Measurements from ENCODE around the gene GSX1. TPM values are rescaled to one million over a fixed set of nuclear protein-coding genes. Genes with fewer than 3 reads are reported as not detected.

GSX1 gene
- total RNA-seq, 1 donor from 2014 or later, result not detected

- DNase-seq (no peak), ATAC-seq (no peak)
- Histone ChIP-seq H3K27me3 (peaks cover 75% of the 10 kb centered on the region), H3K27ac (no peak overlapping the region), H3K36me3 (no peaks in the 10 kb centered on the region), H3K4me1 (no peaks in the 10 kb centered on the region), H3K4me3 (no peak overlapping the region), H3K9me3 (no peaks in the 10 kb centered on the region)
- intact Hi-C loops (cut with DNase I), result loop anchor here (10.0 kb wide), 3 partner anchors 152 to 448 kb away; no protein-coding TSS in a partner anchor
- no peak for TF ChIP-seq CTCF (IDR thresholded peaks at IDR 0.05)
Measured at GRCh38 chr13:27822258-27822872, 30.1 kb downstream of the GSX1 start.

GRCh38 chr13:27822873-27823311 lies 30.6 kb downstream of the GSX1 start:
- H3K4me3 ChIP-seq, result no peak overlapping the region
- no peak for TF ChIP-seq CTCF (IDR thresholded peaks at IDR 0.05)
- ATAC-seq (no peak), DNase-seq (no peak)
- no peaks in the 10 kb centered on the region for H3K4me1 ChIP-seq
- no peak overlapping the region for H3K27ac ChIP-seq
- no peaks in the 10 kb centered on the region for H3K9me3 ChIP-seq
- H3K36me3 ChIP-seq, result no peaks in the 10 kb centered on the region
- peaks cover 79% of the 10 kb centered on the region for H3K27me3 ChIP-seq
- intact Hi-C loops (cut with DNase I), result loop anchor here (10.0 kb wide), 3 partner anchors 152 to 448 kb away; no protein-coding TSS in a partner anchor

GRCh38 chr13:27824121-27824520 lies 31.8 kb downstream of the GSX1 start:
- TF ChIP-seq CTCF (IDR thresholded peaks at IDR 0.05), result no peak
- intact Hi-C loops (cut with DNase I), result loop anchor here (10.0 kb wide), 3 partner anchors 151 to 449 kb away; no protein-coding TSS in a partner anchor
- Histone ChIP-seq H3K27ac (no peak overlapping the region), H3K9me3 (no peaks in the 10 kb centered on the region), H3K4me1 (no peaks in the 10 kb centered on the region), H3K36me3 (no peaks in the 10 kb centered on the region), H3K4me3 (no peak overlapping the region), H3K27me3 (peaks cover 73% of the 10 kb centered on the region)
- ATAC-seq, result no peak
- DNase-seq, result no peak

DNA sequence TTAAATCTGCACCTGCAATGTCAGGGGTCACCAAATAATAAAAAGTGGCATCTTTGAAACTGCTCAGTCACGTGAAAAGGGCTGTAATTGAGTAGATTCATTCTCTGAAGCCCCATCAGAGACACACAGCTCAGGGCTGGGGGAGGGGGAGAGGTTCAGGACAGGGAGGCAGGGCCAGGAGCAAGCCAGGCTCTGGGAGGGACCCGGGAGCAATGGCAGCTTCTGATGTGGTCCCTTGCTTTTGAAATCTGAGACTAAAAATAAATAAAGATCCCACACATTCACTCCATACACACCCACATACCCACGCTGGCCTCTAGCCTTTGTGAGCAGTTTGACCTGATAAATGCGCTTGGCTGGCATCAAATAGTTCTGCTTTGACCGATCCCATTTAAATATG lies 32.8 kb downstream of the GSX1 start:
- intact Hi-C loops (cut with DNase I), result loop anchor here (10.0 kb wide), 3 partner anchors 150 to 450 kb away; no protein-coding TSS in a partner anchor
- peaks cover 71% of the 10 kb centered on the region for H3K27me3 ChIP-seq
- H3K36me3 ChIP-seq, result no peaks in the 10 kb centered on the region
- H3K9me3 ChIP-seq, result no peaks in the 10 kb centered on the region
- H3K4me1 ChIP-seq, result no peaks in the 10 kb centered on the region
- TF ChIP-seq CTCF (IDR thresholded peaks at IDR 0.05), result no peak
- H3K27ac ChIP-seq, result no peak overlapping the region
- DNase-seq (no peak), ATAC-seq (no peak)
- H3K4me3 ChIP-seq, result no peak overlapping the region

DNA sequence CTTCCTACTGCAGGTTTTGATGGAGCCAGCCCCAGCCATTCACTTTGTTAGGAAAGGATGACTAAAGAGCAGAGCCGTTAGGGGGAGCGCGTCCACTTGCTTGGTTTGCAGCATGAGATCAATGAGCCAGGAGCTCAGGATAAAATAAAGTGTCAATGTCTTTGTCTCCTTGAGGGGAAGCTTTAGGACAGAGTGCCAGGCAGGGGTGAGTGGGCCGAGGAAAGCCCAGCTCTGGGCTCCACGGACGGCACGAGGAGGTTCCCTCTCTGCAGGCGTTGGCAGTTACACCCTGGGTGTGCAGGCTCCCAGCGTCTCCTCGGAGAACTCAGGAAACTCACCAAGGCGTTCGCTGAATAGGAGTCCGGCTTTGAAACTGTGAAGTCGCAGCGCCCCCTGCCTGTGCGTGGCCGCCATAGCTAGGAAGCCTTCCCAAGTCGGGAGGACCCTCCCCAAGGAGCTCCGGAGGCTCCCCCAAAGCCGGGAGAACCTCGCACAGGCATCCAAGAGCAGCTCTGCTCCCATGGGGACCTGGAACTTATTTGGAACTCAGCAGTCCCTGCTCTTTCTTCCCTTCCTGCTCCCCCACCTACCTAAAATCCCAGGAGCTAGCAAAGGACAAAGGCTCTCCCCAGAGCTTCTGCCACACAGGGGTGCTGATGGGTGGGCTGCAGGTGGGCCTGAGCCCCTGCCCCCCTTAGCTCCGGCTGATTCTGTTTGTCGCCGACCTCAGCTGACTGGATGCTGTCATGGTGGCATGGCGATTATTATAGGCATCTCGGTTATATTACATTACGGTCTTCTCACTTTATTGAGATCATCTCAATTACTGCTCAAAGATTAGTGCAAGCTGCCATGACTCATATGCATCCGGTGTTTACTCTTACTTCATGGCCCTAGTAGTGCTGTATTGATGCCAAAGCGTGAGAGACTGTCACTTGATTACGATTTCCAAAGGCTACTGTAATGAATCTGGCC lies 34.4 kb downstream of the GSX1 start:
- no peak overlapping the region for H3K4me3 ChIP-seq
- H3K27ac ChIP-seq, result no peak overlapping the region
- H3K27me3 ChIP-seq, result peaks cover 65% of the 10 kb centered on the region
- TF ChIP-seq CTCF (IDR thresholded peaks at IDR 0.05), result peak; percentile 92
- DNase-seq (peak; percentile 90), ATAC-seq (peak; percentile 94)
- no peaks in the 10 kb centered on the region for H3K4me1 ChIP-seq
- H3K36me3 ChIP-seq, result no peaks in the 10 kb centered on the region
- intact Hi-C loops (cut with DNase I), result loop anchor here (10.0 kb wide), 3 partner anchors 148 to 452 kb away; no protein-coding TSS in a partner anchor
- no peaks in the 10 kb centered on the region for H3K9me3 ChIP-seq
